ENCODE data around the gene SARS2. TPM values are rescaled to one million over a fixed set of nuclear protein-coding genes. Genes with fewer than 3 reads are reported as not detected.

Gene SARS2
- total and polyA plus RNA-seq, 12 donors = 9.1 to 116 (median 35.4) TPM

DNA sequence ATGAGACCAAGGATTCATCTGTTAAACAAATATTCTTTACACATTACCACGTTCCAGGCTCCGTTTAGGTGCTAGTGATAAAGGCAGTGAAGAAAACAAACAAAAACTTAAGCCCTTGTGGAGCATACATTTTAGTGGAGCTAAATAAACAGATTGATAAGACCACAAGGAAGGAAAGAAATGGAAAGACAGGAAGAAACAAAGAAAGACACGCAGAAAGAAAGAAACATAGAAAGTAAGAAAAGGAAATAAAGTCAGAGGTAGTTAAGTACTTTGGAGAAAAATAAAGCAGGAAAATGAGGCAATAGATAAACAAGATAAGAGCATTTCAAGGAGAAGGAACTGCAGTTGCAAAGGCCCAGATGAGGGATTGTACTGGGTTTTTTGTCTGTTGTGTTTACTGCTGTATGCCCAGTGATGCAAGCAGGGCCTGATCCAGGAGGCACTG lies 29.8 kb downstream of the SARS2 start:
- peak overlapping the region in 4 of 5 donors; percentile 84 to 93 (median 88) for H3K27ac ChIP-seq

DNA sequence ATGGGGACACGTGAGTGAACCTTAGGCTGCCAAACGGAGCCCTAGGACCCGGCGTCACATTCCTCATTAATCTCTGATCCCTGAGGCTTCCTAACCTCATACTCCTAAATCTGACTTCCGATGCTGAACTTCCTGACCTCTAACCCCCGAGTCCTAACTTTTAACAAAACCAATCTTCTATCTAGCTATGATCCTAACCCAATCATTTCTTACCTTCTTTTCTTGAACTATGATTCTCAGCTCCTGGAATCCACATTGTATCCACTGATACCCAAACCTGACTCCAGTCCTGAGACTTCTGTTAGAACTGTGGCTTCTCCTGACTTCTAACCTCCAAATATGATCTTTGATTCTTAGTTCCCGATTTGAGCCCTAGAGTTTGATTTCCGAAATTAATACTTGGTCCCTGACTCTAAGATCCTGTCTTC lies 30.3 kb downstream of the SARS2 start:
- Histone ChIP-seq H3K27me3 (no peaks in the 10 kb centered on the region), H3K4me3 (peak overlapping the region; percentile 35 to 91 (median 74)), H3K36me3 (replicated peaks in 1 of 2) (peaks cover 0 to 8% of the 10 kb centered on the region in 2 donors), H3K9me3 (replicated peaks in 1 of 3) (no peaks in the 10 kb centered on the region), H3K4me1 (replicated peaks in 1 of 2) (peaks cover 14 to 30% of the 10 kb centered on the region in 2 donors), H3K27ac (peak overlapping the region; percentile 84 to 93 (median 89))
- intact Hi-C loops (cut with DNase I) = no loop called here
- 1 to 3% (median 2%) methylated on average over 7 to 8 of the region's 8 CpGs for WGBS, 4 donors
- TF ChIP-seq POLR2A (IDR thresholded peaks at IDR 0.05) = peak in 1 of 2 donors; percentile 4
- TF ChIP-seq, protein P1, sequence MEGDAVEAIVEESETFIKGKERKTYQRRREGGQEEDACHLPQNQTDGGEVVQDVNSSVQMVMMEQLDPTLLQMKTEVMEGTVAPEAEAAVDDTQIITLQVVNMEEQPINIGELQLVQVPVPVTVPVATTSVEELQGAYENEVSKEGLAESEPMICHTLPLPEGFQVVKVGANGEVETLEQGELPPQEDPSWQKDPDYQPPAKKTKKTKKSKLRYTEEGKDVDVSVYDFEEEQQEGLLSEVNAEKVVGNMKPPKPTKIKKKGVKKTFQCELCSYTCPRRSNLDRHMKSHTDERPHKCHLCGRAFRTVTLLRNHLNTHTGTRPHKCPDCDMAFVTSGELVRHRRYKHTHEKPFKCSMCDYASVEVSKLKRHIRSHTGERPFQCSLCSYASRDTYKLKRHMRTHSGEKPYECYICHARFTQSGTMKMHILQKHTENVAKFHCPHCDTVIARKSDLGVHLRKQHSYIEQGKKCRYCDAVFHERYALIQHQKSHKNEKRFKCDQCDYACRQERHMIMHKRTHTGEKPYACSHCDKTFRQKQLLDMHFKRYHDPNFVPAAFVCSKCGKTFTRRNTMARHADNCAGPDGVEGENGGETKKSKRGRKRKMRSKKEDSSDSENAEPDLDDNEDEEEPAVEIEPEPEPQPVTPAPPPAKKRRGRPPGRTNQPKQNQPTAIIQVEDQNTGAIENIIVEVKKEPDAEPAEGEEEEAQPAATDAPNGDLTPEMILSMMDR (IDR thresholded peaks at IDR 0.05) = no peak
- DNase-seq = no peak

More for the DNA sequence above, 29.8 kb downstream of the SARS2 start:
- Histone ChIP-seq H3K36me3 (replicated peaks in 1 of 2) (peaks cover 0 to 13% of the 10 kb centered on the region in 2 donors), H3K4me3 (peak overlapping the region in 1 of 4 donors; percentile 65), H3K27me3 (no peaks in the 10 kb centered on the region), H3K9me3 (replicated peaks in 1 of 3) (no peaks in the 10 kb centered on the region), H3K4me1 (replicated peaks in 1 of 2) (peaks cover 14 to 30% of the 10 kb centered on the region in 2 donors)
- no peak for TF ChIP-seq POLR2A (IDR thresholded peaks at IDR 0.05)
- TF ChIP-seq, protein P1 (IDR thresholded peaks at IDR 0.05) = no peak
- WGBS, 4 donors = 27 to 34% (median 30%) methylated on average over 3 of the region's 3 CpGs
- peak in 1 of 7 donors; percentile 27 for DNase-seq
- intact Hi-C loops (cut with DNase I) = no loop called here

DNA sequence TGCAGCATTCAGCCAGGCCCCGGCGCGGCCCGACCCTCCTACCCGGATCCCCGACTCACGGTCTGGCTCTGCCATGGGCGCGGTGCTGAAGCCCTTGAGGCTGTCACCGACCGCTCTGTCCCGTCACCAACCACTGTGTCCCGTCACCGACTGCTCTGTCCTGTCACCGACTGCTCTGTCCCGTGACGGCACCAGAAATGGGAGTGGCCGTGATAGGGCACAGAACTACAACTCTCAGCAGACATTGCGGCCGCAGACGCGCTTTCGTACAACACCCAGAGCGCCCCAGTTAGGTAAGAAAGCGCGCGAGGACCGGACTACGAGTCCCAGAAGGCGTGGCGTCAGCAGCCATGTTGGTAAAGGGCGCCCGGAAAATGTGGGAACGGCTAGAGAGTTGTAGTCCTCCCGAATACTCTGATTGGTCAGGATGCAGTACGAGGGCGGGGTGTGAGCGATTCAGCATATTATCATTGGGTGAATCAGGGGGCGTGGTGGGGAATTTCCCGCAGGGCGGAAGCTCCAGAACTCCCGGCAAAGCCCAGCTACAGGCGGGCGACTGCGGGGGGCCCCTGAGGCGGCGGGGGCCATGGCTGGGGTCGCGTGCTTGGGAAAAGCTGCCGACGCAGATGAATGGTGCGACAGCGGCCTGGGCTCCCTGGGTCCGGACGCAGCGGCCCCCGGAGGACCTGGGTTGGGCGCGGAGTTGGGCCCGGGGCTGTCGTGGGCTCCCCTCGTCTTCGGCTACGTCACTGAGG lies 30.9 kb downstream of the SARS2 start, which contains the start of the genes NFKBIB and SIRT2:
Gene NFKBIB, plus strand, starts transcription at position 523 of the 755 bp plus-strand sequence. Its CDS starts 64 bp downstream, at position 587.
Gene SIRT2, minus strand, starts transcription at position 172 of the 755 bp plus-strand sequence. Its CDS starts 97 bp downstream, at position 75.
- Histone ChIP-seq H3K36me3 (replicated peaks in 1 of 2) (peaks cover 0 to 2% of the 10 kb centered on the region in 2 donors), H3K4me3 (peak within 1 kb of the TSS; percentile 35 to 91 (median 74)), H3K27me3 (no peaks in the 10 kb centered on the region), H3K27ac (peak within 1 kb of the TSS; percentile 84 to 93 (median 89)), H3K4me1 (replicated peaks in 1 of 2) (peaks cover 14 to 30% of the 10 kb centered on the region in 2 donors), H3K9me3 (replicated peaks in 1 of 3) (no peaks in the 10 kb centered on the region)
- intact Hi-C loops (cut with DNase I) = no loop called here
- TF ChIP-seq POLR2A (IDR thresholded peaks at IDR 0.05) = peak; percentile 83 to 92
- TF ChIP-seq, protein P1 (IDR thresholded peaks at IDR 0.05) = peak in 1 of 6 experiments; percentile 4
- 0 to 1% (median 0%) methylated on average over 14 to 64 of the region's 64 CpGs for WGBS, 4 donors
- peak; percentile 99 to 100 (median 100) for DNase-seq

DNA sequence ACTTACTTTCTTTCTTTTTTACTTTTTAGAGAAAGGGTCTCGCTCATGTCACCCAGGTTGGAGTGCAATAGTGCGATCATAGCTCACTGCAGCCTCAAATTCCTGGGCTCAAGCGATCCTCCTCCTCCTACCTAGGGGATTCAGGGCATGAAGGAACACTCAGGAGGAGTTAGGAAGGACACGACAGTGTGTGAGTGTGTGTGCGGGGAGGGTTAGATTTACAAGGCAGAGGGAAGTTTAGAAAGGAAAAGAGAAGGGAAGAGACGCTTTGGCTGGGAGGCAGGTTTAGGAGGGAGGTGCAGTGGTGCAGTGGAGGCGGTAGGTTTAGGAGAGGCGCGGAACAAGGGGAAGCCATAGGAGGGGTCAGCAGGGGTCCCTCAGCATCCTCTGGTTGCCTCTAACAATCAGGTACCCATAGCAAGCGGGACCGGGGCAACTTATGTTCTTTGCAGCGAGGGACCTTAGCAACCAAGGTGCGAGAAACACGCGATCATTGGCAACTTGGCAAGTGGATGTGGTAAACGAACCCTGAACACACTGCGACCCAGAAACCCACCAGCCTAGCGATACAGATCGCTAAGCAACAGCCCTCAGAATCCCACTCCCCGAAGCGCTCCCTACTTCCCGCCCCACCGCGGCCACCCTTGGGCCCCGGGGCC lies 31.6 kb downstream of the SARS2 start:
- Histone ChIP-seq H3K27ac (peak overlapping the region; percentile 38 to 93 (median 79)), H3K27me3 (no peaks in the 10 kb centered on the region), H3K36me3 (replicated peaks in 1 of 2) (no peaks in the 10 kb centered on the region), H3K9me3 (replicated peaks in 1 of 3) (no peaks in the 10 kb centered on the region), H3K4me3 (peak overlapping the region; percentile 3 to 65 (median 52)), H3K4me1 (replicated peaks in 1 of 2) (peaks cover 14 to 30% of the 10 kb centered on the region in 2 donors)
- DNase-seq = peak in 2 of 7 donors; percentile 39 to 75
- 7 to 10% (median 9%) methylated on average over 17 to 25 of the region's 25 CpGs for WGBS, 4 donors
- intact Hi-C loops (cut with DNase I) = no loop called here
- TF ChIP-seq POLR2A (IDR thresholded peaks at IDR 0.05) = no peak

Data from adrenal gland (tissue), 12 donors.